ENCODE measurements around the gene FSTL5. TPM values are rescaled to one million over a fixed set of nuclear protein-coding genes. Genes with fewer than 3 reads are reported as not detected.
A peak's percentile ranks its signal among the peaks of the same experiment; 100 is the strongest.

The FSTL5 gene
- total and polyA plus RNA-seq, 2 experiments from 2014 or later, result 0.06 to 0.49 TPM

DNA sequence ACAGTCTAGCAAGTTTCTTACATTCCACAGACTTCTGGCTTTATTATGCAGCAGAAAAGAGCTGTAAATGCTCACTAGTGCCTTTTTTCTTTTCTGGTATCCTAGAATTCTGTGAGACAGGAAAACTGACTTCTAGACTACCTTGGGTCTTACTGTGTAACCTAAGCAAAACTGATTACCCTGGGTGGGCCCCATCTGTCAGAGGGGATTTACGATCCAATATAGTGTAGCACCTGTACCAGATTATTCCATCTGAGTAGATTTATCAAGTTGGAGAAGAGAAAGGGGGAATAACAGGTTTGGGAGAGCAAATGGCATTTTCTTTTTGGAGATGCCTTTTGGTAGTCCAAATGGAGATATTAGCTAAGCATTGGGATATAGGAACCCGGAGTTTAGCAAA is 46.7 kb downstream of the FSTL5 start:
- Mint-ChIP-seq H3K4me3 (peak overlapping the region; percentile 16; the same call in 2 of the 3 replicates), H3K27ac (no peak overlapping the region)

More for the DNA sequence above, 46.7 kb downstream of the FSTL5 start:
- H3K9me2 ChIP-seq (ENCODE audit: insufficient read depth), result no peaks in the 10 kb centered on the region
- peak overlapping the region; percentile 68 for H3K4me2 ChIP-seq
- peak overlapping the region; percentile 82 for H3K27ac ChIP-seq (ENCODE audit: low read depth)
- no peak for DNase-seq (ENCODE audit: low spot score)
- H3F3A ChIP-seq (replicated peaks; ENCODE audit: low read depth), result no peaks in the 10 kb centered on the region
- TF ChIP-seq ZNF331 (CRISPR knock-in tag; IDR thresholded peaks at IDR 0.05; ENCODE audit: low read depth) (no peak), ETS1 (IDR thresholded peaks at IDR 0.05) (no peak), EZH2 (IDR thresholded peaks at IDR 0.05; ENCODE audit: low read depth, unreplicated experiment) (no peak), REST (IDR thresholded peaks at IDR 0.05; ENCODE audit: unreplicated experiment) (no peak), STAT1 (IDR thresholded peaks at IDR 0.05; ENCODE audit: unreplicated experiment) (no peak), POLR2AphosphoS5 (IDR thresholded peaks at IDR 0.05; ENCODE audit: low read depth) (no peak), JUNB (IDR thresholded peaks at IDR 0.05; ENCODE audit: unreplicated experiment) (no peak), CTCF (conservative IDR thresholded peaks at IDR 0.05; ENCODE audit: low read depth in 2 of 2) (no peak), NANOG (IDR thresholded peaks at IDR 0.05; ENCODE audit: borderline replicate concordance) (no peak), ZNF114 (CRISPR knock-in tag; IDR thresholded peaks at IDR 0.05) (no peak), EZH2phosphoT487 (IDR thresholded peaks at IDR 0.05; ENCODE audit: unreplicated experiment) (no peak), CREB1 (CRISPR knock-in tag; IDR thresholded peaks at IDR 0.05; ENCODE audit: low read depth) (no peak)
- TF ChIP-seq, protein P1, sequence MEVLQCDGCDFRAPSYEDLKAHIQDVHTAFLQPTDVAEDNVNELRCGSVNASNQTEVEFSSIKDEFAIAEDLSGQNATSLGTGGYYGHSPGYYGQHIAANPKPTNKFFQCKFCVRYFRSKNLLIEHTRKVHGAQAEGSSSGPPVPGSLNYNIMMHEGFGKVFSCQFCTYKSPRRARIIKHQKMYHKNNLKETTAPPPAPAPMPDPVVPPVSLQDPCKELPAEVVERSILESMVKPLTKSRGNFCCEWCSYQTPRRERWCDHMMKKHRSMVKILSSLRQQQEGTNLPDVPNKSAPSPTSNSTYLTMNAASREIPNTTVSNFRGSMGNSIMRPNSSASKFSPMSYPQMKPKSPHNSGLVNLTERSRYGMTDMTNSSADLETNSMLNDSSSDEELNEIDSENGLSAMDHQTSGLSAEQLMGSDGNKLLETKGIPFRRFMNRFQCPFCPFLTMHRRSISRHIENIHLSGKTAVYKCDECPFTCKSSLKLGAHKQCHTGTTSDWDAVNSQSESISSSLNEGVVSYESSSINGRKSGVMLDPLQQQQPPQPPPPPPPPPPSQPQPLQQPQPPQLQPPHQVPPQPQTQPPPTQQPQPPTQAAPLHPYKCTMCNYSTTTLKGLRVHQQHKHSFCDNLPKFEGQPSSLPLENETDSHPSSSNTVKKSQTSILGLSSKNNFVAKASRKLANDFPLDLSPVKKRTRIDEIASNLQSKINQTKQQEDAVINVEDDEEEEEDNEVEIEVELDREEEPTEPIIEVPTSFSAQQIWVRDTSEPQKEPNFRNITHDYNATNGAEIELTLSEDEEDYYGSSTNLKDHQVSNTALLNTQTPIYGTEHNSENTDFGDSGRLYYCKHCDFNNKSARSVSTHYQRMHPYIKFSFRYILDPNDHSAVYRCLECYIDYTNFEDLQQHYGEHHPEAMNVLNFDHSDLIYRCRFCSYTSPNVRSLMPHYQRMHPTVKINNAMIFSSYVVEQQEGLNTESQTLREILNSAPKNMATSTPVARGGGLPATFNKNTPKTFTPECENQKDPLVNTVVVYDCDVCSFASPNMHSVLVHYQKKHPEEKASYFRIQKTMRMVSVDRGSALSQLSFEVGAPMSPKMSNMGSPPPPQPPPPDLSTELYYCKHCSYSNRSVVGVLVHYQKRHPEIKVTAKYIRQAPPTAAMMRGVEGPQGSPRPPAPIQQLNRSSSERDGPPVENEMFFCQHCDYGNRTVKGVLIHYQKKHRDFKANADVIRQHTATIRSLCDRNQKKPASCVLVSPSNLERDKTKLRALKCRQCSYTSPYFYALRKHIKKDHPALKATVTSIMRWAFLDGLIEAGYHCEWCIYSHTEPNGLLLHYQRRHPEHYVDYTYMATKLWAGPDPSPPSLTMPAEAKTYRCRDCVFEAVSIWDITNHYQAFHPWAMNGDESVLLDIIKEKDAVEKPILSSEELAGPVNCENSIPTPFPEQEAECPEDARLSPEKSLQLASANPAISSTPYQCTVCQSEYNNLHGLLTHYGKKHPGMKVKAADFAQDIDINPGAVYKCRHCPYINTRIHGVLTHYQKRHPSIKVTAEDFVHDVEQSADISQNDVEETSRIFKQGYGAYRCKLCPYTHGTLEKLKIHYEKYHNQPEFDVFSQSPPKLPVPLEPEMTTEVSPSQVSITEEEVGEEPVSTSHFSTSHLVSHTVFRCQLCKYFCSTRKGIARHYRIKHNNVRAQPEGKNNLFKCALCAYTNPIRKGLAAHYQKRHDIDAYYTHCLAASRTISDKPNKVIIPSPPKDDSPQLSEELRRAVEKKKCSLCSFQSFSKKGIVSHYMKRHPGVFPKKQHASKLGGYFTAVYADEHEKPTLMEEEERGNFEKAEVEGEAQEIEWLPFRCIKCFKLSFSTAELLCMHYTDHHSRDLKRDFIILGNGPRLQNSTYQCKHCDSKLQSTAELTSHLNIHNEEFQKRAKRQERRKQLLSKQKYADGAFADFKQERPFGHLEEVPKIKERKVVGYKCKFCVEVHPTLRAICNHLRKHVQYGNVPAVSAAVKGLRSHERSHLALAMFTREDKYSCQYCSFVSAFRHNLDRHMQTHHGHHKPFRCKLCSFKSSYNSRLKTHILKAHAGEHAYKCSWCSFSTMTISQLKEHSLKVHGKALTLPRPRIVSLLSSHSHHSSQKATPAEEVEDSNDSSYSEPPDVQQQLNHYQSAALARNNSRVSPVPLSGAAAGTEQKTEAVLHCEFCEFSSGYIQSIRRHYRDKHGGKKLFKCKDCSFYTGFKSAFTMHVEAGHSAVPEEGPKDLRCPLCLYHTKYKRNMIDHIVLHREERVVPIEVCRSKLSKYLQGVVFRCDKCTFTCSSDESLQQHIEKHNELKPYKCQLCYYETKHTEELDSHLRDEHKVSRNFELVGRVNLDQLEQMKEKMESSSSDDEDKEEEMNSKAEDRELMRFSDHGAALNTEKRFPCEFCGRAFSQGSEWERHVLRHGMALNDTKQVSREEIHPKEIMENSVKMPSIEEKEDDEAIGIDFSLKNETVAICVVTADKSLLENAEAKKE (CRISPR knock-in tag; IDR thresholded peaks at IDR 0.05), result no peak
- H2AFZ ChIP-seq, result peak overlapping the region; percentile 77; the same call in 1 of the 2 replicates
- H3K79me2 ChIP-seq (replicated peaks; ENCODE audit: insufficient read depth), result no peaks in the 10 kb centered on the region
- Mint-ChIP-seq H3K4me1 (peaks cover 46% of the 10 kb centered on the region), H3K27me3 (ENCODE audit: insufficient read depth, low read depth, poor library complexity) (peaks cover 5% of the 10 kb centered on the region), H3K36me3 (ENCODE audit: low read depth) (peaks cover 3% of the 10 kb centered on the region; the same call in 1 of the 3 replicates), H3K9me3 (no peaks in the 10 kb centered on the region)
- no peaks in the 10 kb centered on the region for H3K36me3 ChIP-seq (ENCODE audit: insufficient read depth)
- no peak for ATAC-seq
- peak overlapping the region; percentile 32 for H3K4me3 ChIP-seq
- no peaks in the 10 kb centered on the region for H4K20me1 ChIP-seq (replicated peaks; ENCODE audit: insufficient read depth)
- no peaks in the 10 kb centered on the region for H3K27me3 ChIP-seq (ENCODE audit: insufficient read depth)
- peaks cover 42% of the 10 kb centered on the region for H3K4me1 ChIP-seq (ENCODE audit: insufficient read depth)
